GM21423 (cell line): ENCODE measurements around the gene PTPN23.
"Not testable (repeated sequence)": the region's sequence is repeated elsewhere in the genome, so short reads cannot be mapped to it uniquely, and the experiment has no call there.

Source experiments
- ATAC-seq: cut with Tn5 transposase; IDR thresholded peaks from one replicate; pipeline ENCODE4 v1.9.1; 2021; ENCODE audit warnings: mild to moderate bottlenecking, moderate library complexity; ENCODE audit not compliant: unreplicated experiment

Gene PTPN23

GRCh38 chr3:47380601-47381316 lies at the start of gene PTPN23:
Gene PTPN23, plus strand, starts transcription at chr3:47381021. Its CDS starts 76 bp downstream, at chr3:47381097.
- peak; percentile 79 for ATAC-seq

GRCh38 chr3:47333907-47334306 lies 46.9 kb upstream of the PTPN23 start:
- ATAC-seq: no peak

GRCh38 chr3:47337656-47338055 lies 43.2 kb upstream of the PTPN23 start:
- no peak for ATAC-seq

- ATAC-seq: no peak
Observed at GRCh38 chr3:47339951-47340350, 40.9 kb upstream of the PTPN23 start.

GRCh38 chr3:47340866-47341265 lies 40.0 kb upstream of the PTPN23 start:
- no peak for ATAC-seq

- ATAC-seq: no peak
Observed at GRCh38 chr3:47342151-47342550, 38.7 kb upstream of the PTPN23 start.

- no peak for ATAC-seq
Observed at GRCh38 chr3:47342812-47343211, 38.0 kb upstream of the PTPN23 start.

GRCh38 chr3:47343471-47343971 lies 37.3 kb upstream of the PTPN23 start:
- no peak for ATAC-seq

- no peak for ATAC-seq
Observed at GRCh38 chr3:47344971-47345370, 35.9 kb upstream of the PTPN23 start.

- ATAC-seq: peak; percentile 69
Observed at GRCh38 chr3:47347217-47347801, 33.5 kb upstream of the PTPN23 start.

- ATAC-seq: no peak
Observed at GRCh38 chr3:47348411-47349154, 32.2 kb upstream of the PTPN23 start.

GRCh38 chr3:47355010-47355409 lies 25.8 kb upstream of the PTPN23 start:
- ATAC-seq: no peak

- ATAC-seq: no peak
Observed at GRCh38 chr3:47356201-47356600, 24.6 kb upstream of the PTPN23 start.

- ATAC-seq: no peak
Observed at GRCh38 chr3:47359323-47359722, 21.5 kb upstream of the PTPN23 start.

- not testable (repeated sequence) for ATAC-seq
Observed at GRCh38 chr3:47360110-47360517, 20.7 kb upstream of the PTPN23 start.

- no peak for ATAC-seq
Observed at GRCh38 chr3:47362701-47363100, 18.1 kb upstream of the PTPN23 start.

GRCh38 chr3:47365213-47366153 lies 15.3 kb upstream of the PTPN23 start:
- no peak for ATAC-seq

GRCh38 chr3:47366833-47367232 lies 14.0 kb upstream of the PTPN23 start:
- no peak for ATAC-seq

- ATAC-seq: no peak
Observed at GRCh38 chr3:47367631-47368030, 13.2 kb upstream of the PTPN23 start.

- ATAC-seq: not testable (repeated sequence)
Observed at GRCh38 chr3:47370020-47370419, 10.8 kb upstream of the PTPN23 start.
